ENCODE measurements around the gene OSGIN1.

- TF ChIP-seq CTCF (IDR thresholded peaks at IDR 0.05) (no peak), POLR2A (IDR thresholded peaks at IDR 0.05) (no peak)
Measured at GRCh38 chr16:83932955-83933673, 19.9 kb upstream of the OSGIN1 start.

All from body of pancreas (tissue), 4 donors.